Mesodermal cell (in vitro differentiated cells): Measurements from ENCODE around the gene RIOK2. TPM values are rescaled to one million over a fixed set of nuclear protein-coding genes. Genes with fewer than 3 reads are reported as not detected.

ENCODE experiments used
- H3K27ac ChIP-seq: 2 replicates; pipeline ENCODE4 v1.7.0; 2013; ENCODE audit warnings: mild to moderate bottlenecking, low read depth, low read length, moderate library complexity; ENCODE audit not compliant: severe bottlenecking
- H3K36me3 ChIP-seq: 2 replicates; pipeline ENCODE4 v1.7.1; 2013; ENCODE audit warnings: mild to moderate bottlenecking, low read length, moderate library complexity; ENCODE audit not compliant: control insufficient read depth, insufficient read depth
- H3K4me1 ChIP-seq: one replicate; pipeline ENCODE4 v1.7.1; 2013; ENCODE audit warnings: mild to moderate bottlenecking, low read length; ENCODE audit not compliant: insufficient read depth, control insufficient read depth, poor library complexity, severe bottlenecking
- H3K4me3 ChIP-seq: 2 replicates; pipeline ENCODE4 v1.7.0; 2013; ENCODE audit warnings: low read length, control low read depth, mild to moderate bottlenecking; ENCODE audit not compliant: insufficient read depth, poor library complexity, severe bottlenecking; ENCODE audit errors: extremely low read depth
- H3K9me3 ChIP-seq: 2 replicates; pipeline ENCODE4 v1.7.1; 2013; ENCODE audit warnings: mild to moderate bottlenecking, low read length, moderate library complexity; ENCODE audit not compliant: control insufficient read depth
- WGBS, 2 experiments: methylation state at CpG; one replicate each; pipeline ENCODE4 v1.1.5; 2013; ENCODE audit warnings: missing lambda C conversion rate in 2 of 2; ENCODE audit not compliant: insufficient coverage in 2 of 2; 5-methylcytosine and 5-hydroxymethylcytosine counted together
- polyA plus RNA-seq, 2 experiments: library from polyadenylated mRNA; stranded (reverse); fragments of 50-300 nt; gene quantifications; one replicate each; pipeline ENCODE4 v1.2.3, GENCODE V29; 2013

RIOK2 gene
- 30.8 TPM for polyA plus RNA-seq (2013, experiment 1 of 2)
- 31.8 TPM for polyA plus RNA-seq (2013, experiment 2 of 2)

- 0% methylated on average over 18 to 32 of the region's 44 CpGs for WGBS, 2 experiments
- Histone ChIP-seq H3K4me3 (peak within 1 kb of the TSS; percentile 88), H3K36me3 (peaks cover 22% of the 10 kb centered on the region), H3K9me3 (no peaks in the 10 kb centered on the region), H3K4me1 (no peaks in the 10 kb centered on the region), H3K27ac (peak within 1 kb of the TSS; percentile 99)
Measured at GRCh38 chr5:97183100-97183929, at the start of gene RIOK2. TSS of gene RIOK2 (minus strand) at chr5:97183247. CDS start at chr5:97183191, 56 bp downstream.

- Histone ChIP-seq H3K9me3 (no peaks in the 10 kb centered on the region), H3K36me3 (no peaks in the 10 kb centered on the region), H3K27ac (no peak overlapping the region), H3K4me1 (peaks cover 5% of the 10 kb centered on the region), H3K4me3 (no peak overlapping the region)
- WGBS, 2 experiments: 0% methylated on average over 1 of the region's 4 CpGs; no CpG with 5 or more reads in 1 of the 2 experiments
Measured at GRCh38 chr5:97231025-97231636, 48.1 kb upstream of the RIOK2 start.

GRCh38 chr5:97229688-97230285 is 46.7 kb upstream of the RIOK2 start:
- Histone ChIP-seq H3K4me1 (peaks cover 5% of the 10 kb centered on the region), H3K4me3 (no peak overlapping the region), H3K27ac (peak overlapping the region; percentile 36), H3K9me3 (no peaks in the 10 kb centered on the region), H3K36me3 (no peaks in the 10 kb centered on the region)
- 67 to 96% methylated on average over 1 to 5 of the region's 6 CpGs for WGBS, 2 experiments

- WGBS, 2 experiments: no CpG with 5 or more reads among the region's 2 CpGs
- Histone ChIP-seq H3K4me1 (peaks cover 5% of the 10 kb centered on the region), H3K27ac (no peak overlapping the region), H3K4me3 (no peak overlapping the region), H3K9me3 (no peaks in the 10 kb centered on the region), H3K36me3 (no peaks in the 10 kb centered on the region)
Measured at GRCh38 chr5:97229196-97229595, 46.1 kb upstream of the RIOK2 start.

- Histone ChIP-seq H3K36me3 (no peaks in the 10 kb centered on the region), H3K9me3 (no peaks in the 10 kb centered on the region), H3K27ac (no peak overlapping the region), H3K4me1 (peaks cover 5% of the 10 kb centered on the region), H3K4me3 (no peak overlapping the region)
Measured at GRCh38 chr5:97225222-97225621, 42.2 kb upstream of the RIOK2 start.

GRCh38 chr5:97224112-97224750 is 41.2 kb upstream of the RIOK2 start:
- Histone ChIP-seq H3K9me3 (no peaks in the 10 kb centered on the region), H3K4me1 (no peaks in the 10 kb centered on the region), H3K4me3 (no peak overlapping the region), H3K36me3 (no peaks in the 10 kb centered on the region), H3K27ac (no peak overlapping the region)
- no CpG with 5 or more reads among the region's 1 CpG for WGBS, 2 experiments

- Histone ChIP-seq H3K4me1 (no peaks in the 10 kb centered on the region), H3K36me3 (no peaks in the 10 kb centered on the region), H3K27ac (no peak overlapping the region), H3K9me3 (no peaks in the 10 kb centered on the region), H3K4me3 (no peak overlapping the region)
- WGBS, 2 experiments: 100% methylated on average over 2 of the region's 2 CpGs; no CpG with 5 or more reads in 1 of the 2 experiments
Measured at GRCh38 chr5:97223596-97223995, 40.5 kb upstream of the RIOK2 start.

GRCh38 chr5:97209343-97209742 is 26.3 kb upstream of the RIOK2 start:
- no peaks in the 10 kb centered on the region for H3K4me1 ChIP-seq
- WGBS, 2 experiments: 100% methylated on average over 1 of the region's 2 CpGs
- H3K27ac ChIP-seq: no peak overlapping the region
- no peak overlapping the region for H3K4me3 ChIP-seq
- H3K9me3 ChIP-seq: no peaks in the 10 kb centered on the region
- no peaks in the 10 kb centered on the region for H3K36me3 ChIP-seq

- Histone ChIP-seq H3K9me3 (no peaks in the 10 kb centered on the region), H3K36me3 (no peaks in the 10 kb centered on the region), H3K27ac (no peak overlapping the region), H3K4me1 (no peaks in the 10 kb centered on the region), H3K4me3 (no peak overlapping the region)
- 92% methylated on average over 2 of the region's 2 CpGs; no CpG with 5 or more reads in 1 of the 2 experiments for WGBS, 2 experiments
Measured at GRCh38 chr5:97208714-97209113, 25.7 kb upstream of the RIOK2 start.

GRCh38 chr5:97208184-97208713 is 25.2 kb upstream of the RIOK2 start:
- Histone ChIP-seq H3K4me3 (no peak overlapping the region), H3K9me3 (no peaks in the 10 kb centered on the region), H3K36me3 (no peaks in the 10 kb centered on the region), H3K4me1 (no peaks in the 10 kb centered on the region), H3K27ac (no peak overlapping the region)
- WGBS, 2 experiments: 93 to 96% methylated on average over 3 to 5 of the region's 6 CpGs
